ENCODE measurements around the gene ST6GAL2.

- TF ChIP-seq RAD21 (IDR thresholded peaks at IDR 0.05; ENCODE audit: low read depth) (no peak), REST (IDR thresholded peaks at IDR 0.05; ENCODE audit: low read depth) (no peak), CREB1 (IDR thresholded peaks at IDR 0.05; ENCODE audit: low read depth) (no peak)
These were observed 638 bp downstream of the ST6GAL2 start for GRCh38 chr2:106885329-106885728.

Measured in Ishikawa (cell line).